Thoracic aorta (tissue), 2 donors: ENCODE data around the gene RAB30. TPM values are rescaled to one million over a fixed set of nuclear protein-coding genes. Genes with fewer than 3 reads are reported as not detected.
"Not testable (repeated sequence)": the region's sequence is repeated elsewhere in the genome, so short reads cannot be mapped to it uniquely, and the experiment has no call there.

ENCODE experiments used
- ATAC-seq: fragments of 150-250 bp; one replicate; pipeline ENCODE4 v1.8.0; 2017; ENCODE audit warnings: low read depth; ENCODE audit not compliant: insufficient number of reproducible peaks, low FRiP score
- DNase-seq: peaks from one replicate; pipeline ENCODE4 v3.0.0-alpha.2; 2020; ENCODE audit warnings: low spot score
- H3K27ac ChIP-seq, 2 donors: fragments of 200-600 bp; sonication (generic); 1 replicate in 1 of 2; 2 replicates in 1 of 2; pipeline ENCODE4 v1.5.1; 2016; ENCODE audit warnings: mild to moderate bottlenecking in 2 of 2, moderate library complexity in 2 of 2
- H3K27me3 ChIP-seq: fragments of 200-600 bp; sonication (generic); replicated peaks from 2 replicates; pipeline ENCODE4 v1.6.0; 2016; ENCODE audit warnings: mild to moderate bottlenecking; ENCODE audit not compliant: insufficient read depth
- H3K36me3 ChIP-seq: fragments of 200-600 bp; sonication (generic); one replicate; pipeline ENCODE4 v1.5.1; 2016
- H3K4me1 ChIP-seq, 2 donors: fragments of 200-600 bp; sonication (generic); 1 replicate in 1 of 2; 2 replicates in 1 of 2; pipeline versions ENCODE4 v1.5.1 to v1.6.0; 2016; ENCODE audit warnings: low read depth in 2 of 2, mild to moderate bottlenecking in 1 of 2; ENCODE audit not compliant: control insufficient read depth in 1 of 2
- H3K4me3 ChIP-seq: fragments of 200-600 bp; sonication (generic); 2 replicates; pipeline ENCODE4 v1.5.1; 2016; ENCODE audit warnings: mild to moderate bottlenecking
- H3K9me3 ChIP-seq: fragments of 200-600 bp; sonication (generic); 2 replicates; pipeline ENCODE4 v1.5.1; 2016
- total RNA-seq, 2 donors: library from RNA; depleted of rRNA; stranded (reverse); fragments of >200 nt; gene quantifications; one replicate each; pipeline versions ENCODE4 v1.1.0 to v1.2.3, GENCODE V29; 2016
- TF ChIP-seq, protein P1 (sequence below): fragments of 200-600 bp; sonication (generic); IDR thresholded peaks from one replicate; pipeline ENCODE4 v1.5.1; 2019; ENCODE audit warnings: antibody characterized with exemption

RAB30 gene
- total RNA-seq, 2 donors from 2014 or later, result 16.6 to 25.7 TPM

DNA sequence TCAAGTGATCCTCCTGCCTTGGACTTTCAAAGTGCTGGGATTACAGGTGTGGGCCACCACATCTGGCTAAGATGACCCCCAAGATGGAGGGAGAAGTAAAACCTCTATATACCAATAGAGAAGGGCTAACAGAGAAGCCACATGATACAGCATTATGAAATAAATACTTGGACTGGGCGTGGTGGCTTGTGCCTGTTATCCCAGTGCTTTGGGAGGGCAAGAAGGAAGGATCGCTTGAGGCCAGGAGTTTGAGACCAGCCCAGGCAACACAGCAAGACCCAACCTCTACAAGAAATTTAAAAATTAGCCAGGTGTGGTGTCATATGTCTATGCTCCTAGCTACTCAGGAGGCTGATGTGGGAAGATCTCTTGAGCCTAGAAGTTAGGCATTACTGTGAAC lies 61.7 kb downstream of the RAB30 start:
- Histone ChIP-seq H3K27ac (no peak overlapping the region), H3K4me1 (peaks cover 18 to 37% of the 10 kb centered on the region in 2 donors), H3K36me3 (no peaks in the 10 kb centered on the region), H3K9me3 (no peaks in the 10 kb centered on the region), H3K27me3 (no peaks in the 10 kb centered on the region), H3K4me3 (no peak overlapping the region)
- ATAC-seq, result no peak
- TF ChIP-seq, protein P1, sequence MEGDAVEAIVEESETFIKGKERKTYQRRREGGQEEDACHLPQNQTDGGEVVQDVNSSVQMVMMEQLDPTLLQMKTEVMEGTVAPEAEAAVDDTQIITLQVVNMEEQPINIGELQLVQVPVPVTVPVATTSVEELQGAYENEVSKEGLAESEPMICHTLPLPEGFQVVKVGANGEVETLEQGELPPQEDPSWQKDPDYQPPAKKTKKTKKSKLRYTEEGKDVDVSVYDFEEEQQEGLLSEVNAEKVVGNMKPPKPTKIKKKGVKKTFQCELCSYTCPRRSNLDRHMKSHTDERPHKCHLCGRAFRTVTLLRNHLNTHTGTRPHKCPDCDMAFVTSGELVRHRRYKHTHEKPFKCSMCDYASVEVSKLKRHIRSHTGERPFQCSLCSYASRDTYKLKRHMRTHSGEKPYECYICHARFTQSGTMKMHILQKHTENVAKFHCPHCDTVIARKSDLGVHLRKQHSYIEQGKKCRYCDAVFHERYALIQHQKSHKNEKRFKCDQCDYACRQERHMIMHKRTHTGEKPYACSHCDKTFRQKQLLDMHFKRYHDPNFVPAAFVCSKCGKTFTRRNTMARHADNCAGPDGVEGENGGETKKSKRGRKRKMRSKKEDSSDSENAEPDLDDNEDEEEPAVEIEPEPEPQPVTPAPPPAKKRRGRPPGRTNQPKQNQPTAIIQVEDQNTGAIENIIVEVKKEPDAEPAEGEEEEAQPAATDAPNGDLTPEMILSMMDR, result no peak
- no peak for DNase-seq

DNA sequence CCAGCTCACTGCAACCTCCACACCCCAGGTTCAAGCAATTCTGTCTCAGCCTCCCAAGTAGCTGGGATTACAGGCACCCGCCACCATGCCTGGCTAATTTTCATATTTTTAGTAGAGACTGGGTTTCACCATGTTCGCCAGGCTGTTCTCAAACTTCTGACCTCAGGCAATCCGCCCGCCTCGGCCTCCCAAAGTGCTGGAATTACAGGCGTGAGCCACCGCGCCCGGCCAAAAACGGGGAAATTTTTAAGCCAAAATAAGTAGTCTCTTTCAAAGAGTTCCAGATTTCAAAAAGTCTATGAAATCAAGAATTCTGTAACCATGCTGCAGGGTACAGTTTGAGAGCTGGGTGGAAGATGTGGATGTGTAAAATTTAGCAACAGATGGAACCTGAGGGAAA lies 62.6 kb downstream of the RAB30 start:
- DNase-seq, ATAC-seq, H3K27me3 ChIP-seq, H3K9me3 ChIP-seq, H3K4me3 ChIP-seq, H3K27ac ChIP-seq, H3K36me3 ChIP-seq: not testable (repeated sequence)
- H3K4me1 ChIP-seq, result peaks cover 18 to 37% of the 10 kb centered on the region in 2 donors

DNA sequence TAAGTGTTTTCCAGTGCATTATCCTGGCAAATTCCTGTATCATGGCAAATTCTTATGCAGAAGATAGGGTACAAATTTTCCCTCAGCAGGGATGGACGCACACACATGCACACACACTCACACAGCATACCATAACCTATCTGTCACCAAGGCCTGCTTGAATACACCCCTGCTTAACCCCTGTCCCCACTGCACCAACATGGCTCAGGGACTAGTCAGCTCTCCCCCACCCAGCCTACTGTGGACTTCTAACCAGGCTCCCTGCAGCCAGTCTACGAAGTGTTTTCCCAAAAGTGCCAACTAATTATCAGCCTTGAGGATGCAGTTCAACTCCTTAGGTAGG lies 63.1 kb downstream of the RAB30 start:
- H3K36me3 ChIP-seq, result no peaks in the 10 kb centered on the region
- no peak for DNase-seq
- H3K9me3 ChIP-seq, result no peaks in the 10 kb centered on the region
- no peaks in the 10 kb centered on the region for H3K27me3 ChIP-seq
- H3K27ac ChIP-seq, result no peak overlapping the region
- TF ChIP-seq, protein P1, result no peak
- no peak for ATAC-seq
- no peak overlapping the region for H3K4me3 ChIP-seq
- H3K4me1 ChIP-seq, result peaks cover 18 to 37% of the 10 kb centered on the region in 2 donors

DNA sequence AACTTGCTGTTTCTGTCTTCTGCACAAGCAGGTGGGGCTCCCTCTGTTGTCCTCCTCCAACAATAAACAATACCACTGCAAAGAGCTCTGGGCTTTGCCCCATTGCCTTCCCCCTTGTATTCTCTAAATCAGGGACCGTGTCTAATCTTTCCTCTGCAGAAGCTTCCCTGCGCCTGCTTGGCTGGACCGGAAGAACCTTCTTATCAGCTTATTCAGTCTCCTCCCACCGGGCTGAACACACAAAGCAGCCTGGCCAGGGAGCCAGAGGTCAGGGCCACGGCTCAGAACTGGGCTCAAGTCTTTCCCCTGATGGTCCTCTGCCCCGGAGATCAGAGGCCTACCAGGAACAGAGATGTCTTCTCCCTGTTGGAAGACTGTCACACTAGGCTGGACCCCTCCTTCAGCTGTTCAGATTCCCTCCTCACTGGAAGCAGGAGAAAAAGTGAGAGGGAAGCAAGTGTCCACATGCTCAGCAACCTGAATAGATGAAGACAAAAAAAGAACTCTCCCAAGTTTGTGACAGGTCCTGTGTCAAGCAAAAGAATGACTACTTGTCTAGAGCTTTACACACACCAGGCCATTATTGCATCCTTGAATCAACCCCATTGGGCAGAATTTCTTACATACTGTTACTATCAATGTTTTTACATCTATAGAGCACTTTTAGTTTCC lies 63.7 kb downstream of the RAB30 start:
- Histone ChIP-seq H3K27me3 (no peaks in the 10 kb centered on the region), H3K9me3 (no peaks in the 10 kb centered on the region), H3K27ac (no peak overlapping the region), H3K4me3 (peak overlapping the region; percentile 27), H3K36me3 (no peaks in the 10 kb centered on the region), H3K4me1 (peaks cover 18 to 37% of the 10 kb centered on the region in 2 donors)
- ATAC-seq (no peak), DNase-seq (no peak)
- TF ChIP-seq, protein P1, result no peak

DNA sequence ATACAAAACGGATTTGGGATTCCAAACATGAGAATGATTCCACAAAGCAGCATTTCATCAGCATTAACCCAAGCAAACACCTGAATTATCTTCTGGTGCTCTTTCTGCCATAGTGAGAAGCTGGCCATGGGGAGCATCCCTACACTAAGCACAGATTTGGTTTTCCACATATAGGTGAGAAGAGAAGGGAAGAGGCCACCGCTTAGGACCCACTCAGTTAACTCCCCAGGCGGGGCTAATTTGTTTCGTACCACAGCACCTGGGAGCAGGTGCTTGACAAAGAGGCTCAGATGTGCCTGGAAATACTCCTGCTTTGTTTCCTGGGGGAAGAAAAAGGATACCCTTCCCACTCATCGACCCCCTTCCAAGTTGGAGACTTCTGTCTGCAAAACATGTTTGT lies 64.2 kb downstream of the RAB30 start:
- Histone ChIP-seq H3K9me3 (no peaks in the 10 kb centered on the region), H3K4me1 (peaks cover 18 to 37% of the 10 kb centered on the region in 2 donors), H3K36me3 (no peaks in the 10 kb centered on the region), H3K27me3 (no peaks in the 10 kb centered on the region), H3K4me3 (peak overlapping the region; percentile 27), H3K27ac (no peak overlapping the region)
- no peak for DNase-seq
- no peak for ATAC-seq
- TF ChIP-seq, protein P1, result no peak

DNA sequence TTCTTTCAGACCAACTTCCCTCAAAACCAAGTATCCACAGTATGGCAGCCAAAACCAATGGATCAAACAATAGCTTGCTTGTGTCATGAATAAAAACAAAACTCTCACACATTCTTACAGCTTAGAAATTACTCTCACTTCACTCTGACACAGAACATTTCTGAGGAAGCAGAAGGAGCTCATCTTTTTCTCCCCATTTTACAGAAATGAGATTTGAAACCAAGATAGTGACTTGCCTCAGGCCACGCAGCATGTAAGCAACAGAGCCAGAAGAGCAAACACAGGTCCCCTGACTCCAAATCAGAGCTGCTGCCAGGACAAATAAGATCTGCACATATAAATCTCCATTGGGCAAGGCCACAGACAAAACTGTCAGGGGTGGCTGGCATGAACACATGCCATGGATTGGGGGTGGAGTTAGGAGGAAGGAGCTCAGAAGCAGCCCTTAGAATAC lies 64.8 kb downstream of the RAB30 start:
- Histone ChIP-seq H3K27me3 (no peaks in the 10 kb centered on the region), H3K9me3 (no peaks in the 10 kb centered on the region), H3K4me3 (no peak overlapping the region), H3K27ac (no peak overlapping the region), H3K4me1 (peaks cover 18 to 37% of the 10 kb centered on the region in 2 donors), H3K36me3 (no peaks in the 10 kb centered on the region)
- ATAC-seq, result no peak
- no peak for DNase-seq
- TF ChIP-seq, protein P1, result no peak
